Stimulated activated CD4-positive, alpha-beta T cell treated with anti-CD3 and anti-CD28 coated beads, Interleukin-4, amount 100 ng/mL, for 24 hours (primary cell): ENCODE measurements around the gene AHCYL2.
"Not testable (repeated sequence)": the region's sequence is repeated elsewhere in the genome, so short reads cannot be mapped to it uniquely, and the experiment has no call there.

Source experiments
- DNase-seq: peaks from one replicate; pipeline ENCODE4 v3.0.0-alpha.2; 2020

Gene AHCYL2

GRCh38 chr7:129433847-129434674, 209.2 kb downstream of the AHCYL2 start, which contains the start of gene STRIP2:
STRIP2 (plus strand) TSS chr7:129434432; CDS start chr7:129434473, 41 bp downstream.
- peak; percentile 93 for DNase-seq

GRCh38 chr7:129434675-129435318, 210.0 kb downstream of the AHCYL2 start:
- DNase-seq = no peak

- DNase-seq = no peak
Measured at GRCh38 chr7:129435414-129435829, 210.6 kb downstream of the AHCYL2 start.

- no peak for DNase-seq
Measured at GRCh38 chr7:129436335-129436923, 211.6 kb downstream of the AHCYL2 start.

GRCh38 chr7:129437190-129437589, 212.4 kb downstream of the AHCYL2 start:
- no peak for DNase-seq

GRCh38 chr7:129438281-129438838, 213.5 kb downstream of the AHCYL2 start:
- no peak for DNase-seq

GRCh38 chr7:129438839-129439651, 214.2 kb downstream of the AHCYL2 start:
- peak; percentile 80 for DNase-seq

GRCh38 chr7:129439963-129440625, 215.3 kb downstream of the AHCYL2 start:
- DNase-seq = no peak

- no peak for DNase-seq
Measured at GRCh38 chr7:129443612-129444011, 218.8 kb downstream of the AHCYL2 start.

- DNase-seq = not testable (repeated sequence)
Measured at GRCh38 chr7:129444776-129445175, 219.9 kb downstream of the AHCYL2 start.

- not testable (repeated sequence) for DNase-seq
Measured at GRCh38 chr7:129446925-129447324, 222.1 kb downstream of the AHCYL2 start.

GRCh38 chr7:129447445-129447844, 222.6 kb downstream of the AHCYL2 start:
- DNase-seq = not testable (repeated sequence)

- not testable (repeated sequence) for DNase-seq
Measured at GRCh38 chr7:129448608-129449007, 223.8 kb downstream of the AHCYL2 start.

GRCh38 chr7:129450295-129450694, 225.5 kb downstream of the AHCYL2 start:
- DNase-seq = no peak

GRCh38 chr7:129452589-129453231, 227.9 kb downstream of the AHCYL2 start:
- DNase-seq = no peak

GRCh38 chr7:129453510-129454248, 228.8 kb downstream of the AHCYL2 start:
- no peak for DNase-seq

- DNase-seq = no peak
Measured at GRCh38 chr7:129454249-129454551, 229.4 kb downstream of the AHCYL2 start.

- no peak for DNase-seq
Measured at GRCh38 chr7:129456421-129456820, 231.6 kb downstream of the AHCYL2 start.

- no peak for DNase-seq
Measured at GRCh38 chr7:129457101-129457500, 232.3 kb downstream of the AHCYL2 start.

GRCh38 chr7:129458171-129458570, 233.3 kb downstream of the AHCYL2 start:
- no peak for DNase-seq

- DNase-seq = no peak
Measured at GRCh38 chr7:129461809-129462208, 237.0 kb downstream of the AHCYL2 start.
